H1 (cell line): ENCODE data around the gene ATP6V1E1. TPM values are rescaled to one million over a fixed set of nuclear protein-coding genes. Genes with fewer than 3 reads are reported as not detected.

ENCODE experiments used
- CTCF ChIA-PET: fragments of 300-600 bp; sonication (Branson Sonifier 250); formaldehyde crosslinking; loops from one replicate; lab custom pipeline; 2021; ENCODE audit not compliant: partially characterized antibody; lab: Charles Lee
- POLR2A ChIA-PET: fragments of 300-600 bp; sonication (Branson Sonifier 250); formaldehyde crosslinking; loops from one replicate; lab custom pipeline; 2021; ENCODE audit warnings: inconsistent platforms; ENCODE audit not compliant: partially characterized antibody; lab: Charles Lee
- DNase-seq, 2 experiments: peaks; one replicate each; pipeline versions ENCODE4 v3.0.0 to v3.0.0-alpha.2; 2010 to 2022; ENCODE audit warnings: low spot score in 2 of 2, low read depth in 1 of 2, mixed read lengths in 1 of 2
- FAIRE-seq: peaks from 2 replicates; lab custom pipeline; 2011; peaks lifted over from hg19 to GRCh38; lab: Jason Lieb, UNC
- H2AFZ ChIP-seq: 2 replicates; pipeline ENCODE4 v1.8.1; 2012; ENCODE audit warnings: low read length, inconsistent platforms
- H2AK5ac ChIP-seq: 2 replicates; pipeline ENCODE4 v1.6.1; 2013; ENCODE audit warnings: low read depth, low read length
- H2BK120ac ChIP-seq: replicated peaks from 2 replicates; pipeline ENCODE3; 2013; ENCODE audit warnings: low read depth, low read length, inconsistent platforms
- H2BK12ac ChIP-seq: 2 replicates; pipeline ENCODE4 v1.6.1; 2013; ENCODE audit warnings: low read depth, low read length
- H2BK15ac ChIP-seq: 2 replicates; pipeline ENCODE4 v1.6.1; 2013; ENCODE audit warnings: low read length
- H2BK20ac ChIP-seq: 2 replicates; pipeline ENCODE4 v1.6.1; 2013; ENCODE audit warnings: low read length
- H2BK5ac ChIP-seq: 2 replicates; pipeline ENCODE4 v1.6.1; 2013; ENCODE audit warnings: low read depth, low read length
- H3K14ac ChIP-seq: 2 replicates; pipeline ENCODE4 v1.6.1; 2013; ENCODE audit warnings: inconsistent platforms; ENCODE audit not compliant: insufficient read length
- H3K18ac ChIP-seq: 2 replicates; pipeline ENCODE4 v1.6.1; 2013; ENCODE audit warnings: low read length; ENCODE audit errors: extremely low read depth
- H3K23ac ChIP-seq: 2 replicates; pipeline ENCODE4 v1.6.1; 2013; ENCODE audit warnings: inconsistent platforms; ENCODE audit not compliant: insufficient read length
- H3K23me2 ChIP-seq: 2 replicates; pipeline ENCODE4 v1.6.1; 2013; ENCODE audit warnings: low read depth, low read length
- H3K27ac ChIP-seq: 2 replicates; pipeline ENCODE4 v1.6.1; 2011; ENCODE audit warnings: low read depth, low read length, inconsistent platforms
- H3K27me3 ChIP-seq, 4 experiments: replicated peaks in 1 of 4; 1 replicate in 1 of 4; 2 replicates in 3 of 4; pipeline versions ENCODE4 v1.6.1 to v1.8.1; 2011 to 2013; ENCODE audit warnings: low read length in 3 of 4, mild to moderate bottlenecking in 3 of 4, inconsistent platforms in 2 of 4, mixed read lengths in 2 of 4, moderate library complexity in 1 of 4; ENCODE audit not compliant: control insufficient read depth in 3 of 4, insufficient read depth in 3 of 4; ENCODE audit errors: extremely low read depth in 1 of 4
- H3K36me3 ChIP-seq, 4 experiments: 2 replicates each; pipeline versions ENCODE4 v1.6.1 to v1.8.1; 2011 to 2013; ENCODE audit warnings: mild to moderate bottlenecking in 4 of 4, low read length in 3 of 4, moderate library complexity in 2 of 4, control low read depth in 1 of 4, inconsistent platforms in 1 of 4; ENCODE audit not compliant: insufficient read depth in 4 of 4, control insufficient read depth in 2 of 4
- H3K4ac ChIP-seq: replicated peaks from 2 replicates; pipeline ENCODE3; 2013; ENCODE audit warnings: low read length, low read depth, mixed read lengths, inconsistent platforms; ENCODE audit not compliant: insufficient read length
- H3K4me1 ChIP-seq, 4 experiments: replicated peaks in 1 of 4; 1 replicate in 1 of 4; 2 replicates in 3 of 4; pipeline versions ENCODE4 v1.6.1 to v1.8.1; 2011 to 2013; ENCODE audit warnings: low read length in 3 of 4, inconsistent platforms in 2 of 4, mixed read lengths in 1 of 4; ENCODE audit not compliant: insufficient read depth in 4 of 4, control insufficient read depth in 3 of 4
- H3K4me2 ChIP-seq, 2 experiments: 2 replicates each; pipeline versions ENCODE4 v1.6.1 to v1.8.1; 2011 to 2013; ENCODE audit warnings: low read depth in 2 of 2, low read length in 2 of 2, control low read depth in 1 of 2, inconsistent platforms in 1 of 2, mild to moderate bottlenecking in 1 of 2; ENCODE audit not compliant: insufficient read depth in 1 of 2
- H3K4me3 ChIP-seq, 4 experiments: fragments of 200-600, 300-600 bp in 1 of 4; sonication (generic), shearing (Covaris generic), sonication (Bioruptor Twin) in 1 of 4; 2 replicates each; pipeline versions ENCODE4 v1.5.1 to v1.8.1; 2011 to 2016; ENCODE audit warnings: low read length in 4 of 4, low read depth in 3 of 4, control low read depth in 2 of 4, inconsistent platforms in 2 of 4, mild to moderate bottlenecking in 2 of 4, mixed read lengths in 1 of 4, moderate library complexity in 1 of 4; ENCODE audit not compliant: insufficient read depth in 2 of 4; ENCODE audit errors: extremely low read depth in 1 of 4
- H3K56ac ChIP-seq: replicated peaks from 2 replicates; pipeline ENCODE3; 2013; ENCODE audit warnings: low read depth, mild to moderate bottlenecking, mixed read lengths, low read length, inconsistent platforms; ENCODE audit not compliant: insufficient read length
- H3K79me1 ChIP-seq: 2 replicates; pipeline ENCODE4 v1.6.1; 2013; ENCODE audit warnings: low read depth, low read length, control low read depth
- H3K79me2 ChIP-seq, 2 experiments: 2 replicates each; pipeline versions ENCODE4 v1.6.1 to v1.8.1; 2012 to 2013; ENCODE audit warnings: low read length in 2 of 2, mild to moderate bottlenecking in 2 of 2, inconsistent platforms in 1 of 2; ENCODE audit not compliant: insufficient read depth in 2 of 2, control insufficient read depth in 1 of 2
- H3K9ac ChIP-seq, 4 experiments: replicated peaks in 1 of 4; 1 replicate in 1 of 4; 2 replicates in 3 of 4; pipeline versions ENCODE4 v1.6.1 to v1.8.1; 2011 to 2013; ENCODE audit warnings: low read depth in 3 of 4, low read length in 3 of 4, control low read depth in 2 of 4, mild to moderate bottlenecking in 2 of 4, moderate library complexity in 2 of 4, inconsistent platforms in 1 of 4; ENCODE audit errors: extremely low read depth in 1 of 4
- H3K9me3 ChIP-seq, 2 experiments: 2 replicates each; pipeline versions ENCODE4 v1.6.1 to v1.8.1; 2012 to 2013; ENCODE audit warnings: mild to moderate bottlenecking in 2 of 2, moderate library complexity in 2 of 2, control low read depth in 1 of 2, inconsistent platforms in 1 of 2, low read depth in 1 of 2, low read length in 1 of 2, mixed read lengths in 1 of 2; ENCODE audit not compliant: insufficient read depth in 2 of 2
- H4K20me1 ChIP-seq, 2 experiments: replicated peaks in 1 of 2; 2 replicates each; pipeline versions ENCODE3 to v1.8.1; 2011 to 2013; ENCODE audit warnings: inconsistent platforms in 2 of 2, low read length in 2 of 2, mild to moderate bottlenecking in 1 of 2; ENCODE audit not compliant: insufficient read depth in 2 of 2, control insufficient read depth in 1 of 2
- H4K5ac ChIP-seq: 2 replicates; pipeline ENCODE4 v1.6.1; 2013; ENCODE audit warnings: low read length, low read depth, mixed read lengths, inconsistent platforms; ENCODE audit not compliant: insufficient read length
- H4K8ac ChIP-seq: 2 replicates; pipeline ENCODE4 v1.8.0; 2013; ENCODE audit warnings: mild to moderate bottlenecking, moderate library complexity, low read length, inconsistent platforms; ENCODE audit not compliant: insufficient read depth; ENCODE audit errors: extremely low read depth
- H4K91ac ChIP-seq: replicated peaks from 2 replicates; pipeline ENCODE3; 2013; ENCODE audit warnings: low read length, mixed read lengths, inconsistent platforms; ENCODE audit not compliant: insufficient read length
- EZH2 ChIP-seq: fragments of 200-600 bp; sonication (generic); IDR thresholded peaks from 2 replicates; pipeline ENCODE4 v1.7.1; 2012; ENCODE audit warnings: low read depth, mild to moderate bottlenecking, moderate library complexity, low read length, inconsistent platforms; ENCODE audit not compliant: severe bottlenecking
- KDM1A ChIP-seq: fragments of 200-600, 300-600 bp; sonication (generic); IDR thresholded peaks from 2 replicates; pipeline ENCODE4 v1.7.1; 2016; ENCODE audit warnings: mild to moderate bottlenecking, low read length, borderline replicate concordance
- MAX ChIP-seq: IDR thresholded peaks from 2 replicates; pipeline ENCODE4 v1.6.1; 2012; ENCODE audit warnings: inconsistent platforms
- NANOG ChIP-seq: IDR thresholded peaks from 2 replicates; pipeline ENCODE4 v1.6.1; 2011; ENCODE audit warnings: low read length, low read depth, mild to moderate bottlenecking, inconsistent platforms; ENCODE audit not compliant: insufficient read depth, poor library complexity, severe bottlenecking
- RFX5 ChIP-seq: IDR thresholded peaks from 2 replicates; pipeline ENCODE4 v1.6.1; 2011; ENCODE audit warnings: low read depth, low read length, improper control_type of control experiment, borderline replicate concordance
- TEAD4 ChIP-seq: IDR thresholded peaks from 2 replicates; pipeline ENCODE4 v1.6.1; 2012; ENCODE audit warnings: low read depth, low read length, inconsistent platforms, mixed read lengths
- WGBS, 2 experiments: shearing (Covaris generic) in 1 of 2; methylation state at CpG; one replicate each; pipeline versions ENCODE4 v1.1.6 to v1.1.7; 2013 to 2015; ENCODE audit warnings: low lambda C conversion rate in 2 of 2, mixed read lengths in 2 of 2, inconsistent platforms in 1 of 2, low coverage in 1 of 2, missing lambda C conversion rate in 1 of 2; ENCODE audit not compliant: insufficient replicate concordance in 2 of 2, insufficient coverage in 1 of 2, insufficient read length in 1 of 2; ENCODE audit errors: extremely low coverage in 1 of 2, missing lambda C conversion rate in 1 of 2; 5-methylcytosine and 5-hydroxymethylcytosine counted together
- polyA plus RNA-seq, 7 experiments: library from polyadenylated mRNA; depleted of rRNA in 3 of 7; stranded (reverse) in 5 of 7; unstranded in 2 of 7; fragments of >200 nt in 5 of 7; fragments of 200-250 nt in 2 of 7; gene quantifications; 1 replicate in 5 of 7; 2 replicates in 1 of 7; 4 replicates in 1 of 7; pipeline versions ENCODE4 v1.2.1 to v1.2.3, GENCODE V29; 2011 to 2013; ENCODE audit warnings: missing spikeins in 2 of 7, mixed read lengths in 2 of 7
- total RNA-seq: library from RNA; stranded (reverse); fragmentation: NEBNext Ultra II Directional; extraction: Animal tissue kit (Norgen Biotek cat#: 25700); gene quantifications from 2 replicates; pipeline ENCODE4 v1.2.1, GENCODE V29; 2021

Gene ATP6V1E1
- total and polyA plus RNA-seq, 2 of the 8 experiments (the other 6 are each of a cell fraction or from before 2014, with no cell fraction given) = 80.4 to 88.1 TPM

GRCh38 chr22:17603668-17604067 is 24.9 kb downstream of the ATP6V1E1 start:
- WGBS, 2 experiments = 93% methylated on average over 4 of the region's 4 CpGs; no CpG with 5 or more reads in 1 of the 2 experiments

More at GRCh38 chr22:17603668-17604067, 24.9 kb downstream of the ATP6V1E1 start:
- Histone ChIP-seq H3K4me1 (no peaks in the 10 kb centered on the region), H3K23me2 (no peaks in the 10 kb centered on the region), H3K4me2 (no peak overlapping the region), H3K79me1 (no peaks in the 10 kb centered on the region; the same call in 1 of the 2 replicates), H3K18ac (no peak overlapping the region), H4K91ac (no peak overlapping the region), H2BK15ac (no peak overlapping the region), H3K36me3 (peaks cover 5 to 36% (median 21%) of the 10 kb centered on the region in 4 experiments; a peak in 7 of 8 replicates), H3K79me2 (0 out of 4 replicates have a peak, but pooled peaks cover 0 to 6% of the 10 kb centered on the region in 2 experiments), H3K23ac (no peak overlapping the region), H2BK12ac (no peak overlapping the region), H3K27me3 (no peaks in the 10 kb centered on the region), H3K4ac (no peak overlapping the region), H3K4me3 (no peak overlapping the region), H3K27ac (no peak overlapping the region), H4K20me1 (peaks cover 1 to 2% of the 10 kb centered on the region in 2 experiments), H3K14ac (no peak overlapping the region), H2BK120ac (no peak overlapping the region), H2AFZ (no peak overlapping the region), H3K9ac (no peak overlapping the region), H4K5ac (no peak overlapping the region), H2AK5ac (no peak overlapping the region), H2BK20ac (no peak overlapping the region)
- no peak for FAIRE-seq
- DNase-seq = no peak
- ChIA-PET POLR2A (no interaction called here), CTCF (interaction anchor here (1.3 to 1.4 kb wide), 2 partner anchors 15 to 24 kb away, joined by 3 read pairs; no protein-coding TSS in a partner anchor)
- TF ChIP-seq NANOG = no peak
- no peak for TF ChIP-seq KDM1A
- TF ChIP-seq EZH2 = no peak
- no peak for TF ChIP-seq MAX
- TF ChIP-seq RFX5 = no peak
- TF ChIP-seq TEAD4 = no peak
- TF ChIP-seq, all 59 proteins: peak for 0
- no peak overlapping the region for H2BK5ac ChIP-seq
- no peak overlapping the region for H4K8ac ChIP-seq
- no peaks in the 10 kb centered on the region for H3K9me3 ChIP-seq
- no peak overlapping the region for H3K56ac ChIP-seq
